Stimulated activated naive CD4-positive, alpha-beta T cell treated with Interleukin-2 at 50 U/mL for 16 hours (primary cell): Measurements from ENCODE around the gene SDK1.
"Not testable (repeated sequence)": the region's sequence is repeated elsewhere in the genome, so short reads cannot be mapped to it uniquely, and the experiment has no call there.

Experiments
- DNase-seq: peaks from one replicate; lab custom pipeline; 2025; lab: John Stamatoyannopoulos, UW

The SDK1 gene

GRCh38 chr7:3670898-3671297 is 369.8 kb downstream of the SDK1 start:
- no peak for DNase-seq

- peak; percentile 28 for DNase-seq
Observed at GRCh38 chr7:3673524-3673923, 372.5 kb downstream of the SDK1 start.

- no peak for DNase-seq
Observed at GRCh38 chr7:3678314-3678810, 377.3 kb downstream of the SDK1 start.

GRCh38 chr7:3682028-3682710 is 381.1 kb downstream of the SDK1 start:
- DNase-seq = no peak

GRCh38 chr7:3683546-3684539 is 382.8 kb downstream of the SDK1 start:
- no peak for DNase-seq

GRCh38 chr7:3688071-3688470 is 387.0 kb downstream of the SDK1 start:
- no peak for DNase-seq

GRCh38 chr7:3688842-3689241 is 387.8 kb downstream of the SDK1 start:
- no peak for DNase-seq

- no peak for DNase-seq
Observed at GRCh38 chr7:3691478-3692158, 390.6 kb downstream of the SDK1 start.

- DNase-seq = no peak
Observed at GRCh38 chr7:3695602-3696001, 394.6 kb downstream of the SDK1 start.

- DNase-seq = no peak
Observed at GRCh38 chr7:3696113-3696512, 395.1 kb downstream of the SDK1 start.

- no peak for DNase-seq
Observed at GRCh38 chr7:3697472-3697871, 396.4 kb downstream of the SDK1 start.

GRCh38 chr7:3705258-3705657 is 404.2 kb downstream of the SDK1 start:
- DNase-seq = no peak

GRCh38 chr7:3706091-3706490 is 405.0 kb downstream of the SDK1 start:
- DNase-seq = not testable (repeated sequence)

- DNase-seq = no peak
Observed at GRCh38 chr7:3710122-3710521, 409.1 kb downstream of the SDK1 start.

- no peak for DNase-seq
Observed at GRCh38 chr7:3710531-3710930, 409.5 kb downstream of the SDK1 start.

- DNase-seq = no peak
Observed at GRCh38 chr7:3712841-3713240, 411.8 kb downstream of the SDK1 start.

- DNase-seq = no peak
Observed at GRCh38 chr7:3721422-3721821, 420.4 kb downstream of the SDK1 start.

GRCh38 chr7:3722396-3722922 is 421.4 kb downstream of the SDK1 start:
- no peak for DNase-seq

GRCh38 chr7:3725155-3726059 is 424.4 kb downstream of the SDK1 start:
- no peak for DNase-seq

- DNase-seq = no peak
Observed at GRCh38 chr7:3730276-3730675, 429.2 kb downstream of the SDK1 start.

GRCh38 chr7:3732395-3733005 is 431.4 kb downstream of the SDK1 start:
- DNase-seq = no peak
